Measurements from ENCODE around the gene FN3KRP. TPM values are rescaled to one million over a fixed set of nuclear protein-coding genes. Genes with fewer than 3 reads are reported as not detected.
A peak's percentile ranks its signal among the peaks of the same experiment; 100 is the strongest.

Gene FN3KRP
- total and polyA plus RNA-seq, 10 of the 15 experiments (the other 5 are each of a cell fraction or from before 2014, with no cell fraction given): 1.8 to 50.5 (median 26.5) TPM

DNA sequence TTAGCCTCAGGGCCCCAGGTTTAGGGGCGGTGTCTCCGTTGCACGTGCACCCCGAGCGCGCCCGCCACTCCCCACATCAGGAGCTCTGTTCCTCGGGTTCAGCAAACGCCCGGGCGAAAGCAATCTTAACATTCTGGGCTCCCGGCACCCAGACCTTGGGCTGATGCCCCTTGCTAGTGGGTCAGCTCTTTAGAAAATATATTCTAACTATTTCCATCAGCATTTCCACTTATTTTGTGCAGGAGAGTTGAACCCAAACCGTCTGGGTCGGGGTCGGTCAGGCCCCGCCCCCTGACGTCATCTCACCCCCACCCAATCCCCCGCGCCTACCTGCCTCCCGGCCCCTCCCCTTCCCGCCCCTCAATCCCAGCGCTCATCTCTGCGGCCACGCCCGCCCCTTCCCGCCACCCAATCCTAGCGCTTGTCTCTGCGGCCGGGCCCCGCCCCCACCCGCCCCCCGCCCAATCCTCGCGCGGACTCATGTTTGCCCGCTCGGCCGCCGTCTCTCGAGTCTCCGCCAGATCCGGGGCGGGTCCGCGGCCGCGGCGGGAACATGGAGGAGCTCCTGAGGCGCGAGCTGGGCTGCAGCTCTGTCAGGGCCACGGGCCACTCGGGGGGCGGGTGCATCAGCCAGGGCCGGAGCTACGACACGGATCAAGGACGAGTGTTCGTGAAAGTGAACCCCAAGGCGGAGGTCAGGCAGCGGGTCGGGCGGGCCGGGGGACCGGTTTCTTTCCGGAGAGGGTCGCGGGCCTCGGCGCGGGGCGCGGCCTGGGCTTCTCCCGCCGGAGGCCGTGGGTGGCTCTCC, at the start of gene FN3KRP (continued):
- TF ChIP-seq TARDBP (IDR thresholded peaks at IDR 0.05; ENCODE audit: borderline replicate concordance) (no peak), CHD2 (IDR thresholded peaks at IDR 0.05; ENCODE audit: borderline replicate concordance, low read depth, low read length) (0 out of 2 replicates have a peak, but pooled peaks have one; percentile 48), ASH2L (IDR thresholded peaks at IDR 0.05; ENCODE audit: borderline replicate concordance, low read depth) (no peak), MTA2 (IDR thresholded peaks at IDR 0.05; ENCODE audit: low read depth) (no peak), TAF1 (IDR thresholded peaks at IDR 0.05; ENCODE audit: borderline replicate concordance, low read depth, low read length) (peak; percentile 73; the same call in 1 of the 2 replicates), SMC3 (IDR thresholded peaks at IDR 0.05; ENCODE audit: borderline replicate concordance, low read length) (no peak), TCF3 (IDR thresholded peaks at IDR 0.05; ENCODE audit: borderline replicate concordance, insufficient read depth, low read depth, low read length) (no peak), MXI1 (IDR thresholded peaks at IDR 0.05; ENCODE audit: low read depth, low read length) (peak; percentile 49; the same call in 1 of the 2 replicates), BHLHE40 (IDR thresholded peaks at IDR 0.05; ENCODE audit: borderline replicate concordance in 1 of 2, low read depth in 2 of 2, low read length in 1 of 2) (peak; percentile 80 to 93)
- TF ChIP-seq, protein P1, sequence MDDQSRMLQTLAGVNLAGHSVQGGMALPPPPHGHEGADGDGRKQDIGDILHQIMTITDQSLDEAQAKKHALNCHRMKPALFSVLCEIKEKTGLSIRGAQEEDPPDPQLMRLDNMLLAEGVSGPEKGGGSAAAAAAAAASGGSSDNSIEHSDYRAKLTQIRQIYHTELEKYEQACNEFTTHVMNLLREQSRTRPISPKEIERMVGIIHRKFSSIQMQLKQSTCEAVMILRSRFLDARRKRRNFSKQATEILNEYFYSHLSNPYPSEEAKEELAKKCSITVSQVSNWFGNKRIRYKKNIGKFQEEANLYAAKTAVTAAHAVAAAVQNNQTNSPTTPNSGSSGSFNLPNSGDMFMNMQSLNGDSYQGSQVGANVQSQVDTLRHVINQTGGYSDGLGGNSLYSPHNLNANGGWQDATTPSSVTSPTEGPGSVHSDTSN (IDR thresholded peaks at IDR 0.05; ENCODE audit: insufficient replicate concordance, low read depth, low read length): no peak
- TF ChIP-seq, protein P2, sequence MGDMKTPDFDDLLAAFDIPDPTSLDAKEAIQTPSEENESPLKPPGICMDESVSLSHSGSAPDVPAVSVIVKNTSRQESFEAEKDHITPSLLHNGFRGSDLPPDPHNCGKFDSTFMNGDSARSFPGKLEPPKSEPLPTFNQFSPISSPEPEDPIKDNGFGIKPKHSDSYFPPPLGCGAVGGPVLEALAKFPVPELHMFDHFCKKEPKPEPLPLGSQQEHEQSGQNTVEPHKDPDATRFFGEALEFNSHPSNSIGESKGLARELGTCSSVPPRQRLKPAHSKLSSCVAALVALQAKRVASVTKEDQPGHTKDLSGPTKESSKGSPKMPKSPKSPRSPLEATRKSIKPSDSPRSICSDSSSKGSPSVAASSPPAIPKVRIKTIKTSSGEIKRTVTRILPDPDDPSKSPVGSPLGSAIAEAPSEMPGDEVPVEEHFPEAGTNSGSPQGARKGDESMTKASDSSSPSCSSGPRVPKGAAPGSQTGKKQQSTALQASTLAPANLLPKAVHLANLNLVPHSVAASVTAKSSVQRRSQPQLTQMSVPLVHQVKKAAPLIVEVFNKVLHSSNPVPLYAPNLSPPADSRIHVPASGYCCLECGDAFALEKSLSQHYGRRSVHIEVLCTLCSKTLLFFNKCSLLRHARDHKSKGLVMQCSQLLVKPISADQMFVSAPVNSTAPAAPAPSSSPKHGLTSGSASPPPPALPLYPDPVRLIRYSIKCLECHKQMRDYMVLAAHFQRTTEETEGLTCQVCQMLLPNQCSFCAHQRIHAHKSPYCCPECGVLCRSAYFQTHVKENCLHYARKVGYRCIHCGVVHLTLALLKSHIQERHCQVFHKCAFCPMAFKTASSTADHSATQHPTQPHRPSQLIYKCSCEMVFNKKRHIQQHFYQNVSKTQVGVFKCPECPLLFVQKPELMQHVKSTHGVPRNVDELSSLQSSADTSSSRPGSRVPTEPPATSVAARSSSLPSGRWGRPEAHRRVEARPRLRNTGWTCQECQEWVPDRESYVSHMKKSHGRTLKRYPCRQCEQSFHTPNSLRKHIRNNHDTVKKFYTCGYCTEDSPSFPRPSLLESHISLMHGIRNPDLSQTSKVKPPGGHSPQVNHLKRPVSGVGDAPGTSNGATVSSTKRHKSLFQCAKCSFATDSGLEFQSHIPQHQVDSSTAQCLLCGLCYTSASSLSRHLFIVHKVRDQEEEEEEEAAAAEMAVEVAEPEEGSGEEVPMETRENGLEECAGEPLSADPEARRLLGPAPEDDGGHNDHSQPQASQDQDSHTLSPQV (IDR thresholded peaks at IDR 0.05): no peak

Data from GM12878 (cell line).